PFSK-1 (cell line): ENCODE results near the gene FRMD3.

Experiments used
- FOXP2 ChIP-seq: optimal IDR thresholded peaks from 2 replicates; pipeline ENCODE3; 2011; ENCODE audit warnings: borderline replicate concordance, control low read depth, inconsistent platforms; ENCODE audit not compliant: insufficient read depth; ENCODE audit errors: extremely low read length, extremely low read depth
- POLR2AphosphoS5 ChIP-seq: IDR thresholded peaks from 2 replicates; pipeline ENCODE4 v1.6.1; 2012; ENCODE audit warnings: low read depth, mild to moderate bottlenecking, control low read depth, low read length, moderate library complexity
- SIN3A ChIP-seq: IDR thresholded peaks from 2 replicates; pipeline ENCODE4 v1.6.1; 2012; ENCODE audit warnings: mild to moderate bottlenecking, low read length, moderate library complexity, borderline replicate concordance; ENCODE audit not compliant: insufficient read depth
- TAF1 ChIP-seq: IDR thresholded peaks from 2 replicates; pipeline ENCODE4 v1.6.1; 2012; ENCODE audit warnings: low read length, control low read depth, borderline replicate concordance; ENCODE audit not compliant: insufficient read depth
- TF ChIP-seq, protein P1 (sequence below), 2 experiments: IDR thresholded peaks; 2 replicates each; pipeline versions ENCODE4 v1.6.1 to v1.8.0; 2011 to 2012; ENCODE audit warnings: low read depth in 2 of 2, low read length in 2 of 2, control low read depth in 1 of 2, inconsistent platforms in 1 of 2, mild to moderate bottlenecking in 1 of 2, moderate library complexity in 1 of 2; ENCODE audit not compliant: insufficient read depth in 1 of 2

Gene FRMD3

DNA sequence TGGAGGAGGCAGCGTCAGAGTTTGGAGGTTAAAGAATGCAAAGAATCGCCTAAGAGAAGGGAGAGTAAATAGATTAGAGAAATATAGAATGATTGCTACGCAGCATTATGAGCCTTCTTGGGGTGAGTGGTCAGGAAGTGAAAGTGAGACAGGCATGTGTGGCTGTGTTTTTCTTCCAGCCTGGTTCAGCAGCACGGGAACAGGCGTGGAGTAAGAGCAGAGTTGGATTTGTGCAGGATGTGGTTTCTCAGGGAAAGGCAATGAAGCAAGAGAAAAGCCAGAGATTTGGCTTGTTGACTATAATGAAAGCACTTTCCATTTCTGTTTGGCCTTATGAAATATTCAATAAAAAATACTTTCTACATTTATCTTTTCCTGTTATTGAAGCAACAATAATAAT, 34.3 kb upstream of the FRMD3 start:
- TF ChIP-seq FOXP2 = no peak
- TF ChIP-seq POLR2AphosphoS5 = no peak
- TF ChIP-seq, protein P1, sequence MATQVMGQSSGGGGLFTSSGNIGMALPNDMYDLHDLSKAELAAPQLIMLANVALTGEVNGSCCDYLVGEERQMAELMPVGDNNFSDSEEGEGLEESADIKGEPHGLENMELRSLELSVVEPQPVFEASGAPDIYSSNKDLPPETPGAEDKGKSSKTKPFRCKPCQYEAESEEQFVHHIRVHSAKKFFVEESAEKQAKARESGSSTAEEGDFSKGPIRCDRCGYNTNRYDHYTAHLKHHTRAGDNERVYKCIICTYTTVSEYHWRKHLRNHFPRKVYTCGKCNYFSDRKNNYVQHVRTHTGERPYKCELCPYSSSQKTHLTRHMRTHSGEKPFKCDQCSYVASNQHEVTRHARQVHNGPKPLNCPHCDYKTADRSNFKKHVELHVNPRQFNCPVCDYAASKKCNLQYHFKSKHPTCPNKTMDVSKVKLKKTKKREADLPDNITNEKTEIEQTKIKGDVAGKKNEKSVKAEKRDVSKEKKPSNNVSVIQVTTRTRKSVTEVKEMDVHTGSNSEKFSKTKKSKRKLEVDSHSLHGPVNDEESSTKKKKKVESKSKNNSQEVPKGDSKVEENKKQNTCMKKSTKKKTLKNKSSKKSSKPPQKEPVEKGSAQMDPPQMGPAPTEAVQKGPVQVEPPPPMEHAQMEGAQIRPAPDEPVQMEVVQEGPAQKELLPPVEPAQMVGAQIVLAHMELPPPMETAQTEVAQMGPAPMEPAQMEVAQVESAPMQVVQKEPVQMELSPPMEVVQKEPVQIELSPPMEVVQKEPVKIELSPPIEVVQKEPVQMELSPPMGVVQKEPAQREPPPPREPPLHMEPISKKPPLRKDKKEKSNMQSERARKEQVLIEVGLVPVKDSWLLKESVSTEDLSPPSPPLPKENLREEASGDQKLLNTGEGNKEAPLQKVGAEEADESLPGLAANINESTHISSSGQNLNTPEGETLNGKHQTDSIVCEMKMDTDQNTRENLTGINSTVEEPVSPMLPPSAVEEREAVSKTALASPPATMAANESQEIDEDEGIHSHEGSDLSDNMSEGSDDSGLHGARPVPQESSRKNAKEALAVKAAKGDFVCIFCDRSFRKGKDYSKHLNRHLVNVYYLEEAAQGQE (IDR thresholded peaks at IDR 0.05; ENCODE audit: insufficient read depth in 1 of 2, low read depth in 2 of 2, low read length in 2 of 2) = no peak
- no peak for TF ChIP-seq TAF1
- no peak for TF ChIP-seq SIN3A

DNA sequence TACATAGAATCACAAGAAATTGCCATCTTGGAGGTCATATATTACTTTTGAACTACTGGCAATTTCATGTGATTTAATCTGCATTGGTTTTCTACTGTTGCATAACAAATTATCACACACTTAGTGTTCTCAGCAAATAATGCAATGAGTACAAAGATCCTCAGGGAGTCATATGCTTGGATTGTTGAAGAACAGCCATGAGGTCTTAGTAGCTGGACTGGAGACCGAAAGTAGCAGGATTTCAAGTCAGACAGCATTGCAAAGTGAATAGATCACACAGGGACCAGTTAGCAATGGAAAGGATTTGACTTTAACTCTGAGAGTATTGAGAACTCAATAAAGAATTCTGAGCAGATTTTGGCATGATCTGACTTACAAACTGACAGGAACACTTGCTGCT, 32.2 kb upstream of the FRMD3 start:
- TF ChIP-seq FOXP2 (no peak), POLR2AphosphoS5 (no peak), TAF1 (no peak), SIN3A (no peak)

DNA sequence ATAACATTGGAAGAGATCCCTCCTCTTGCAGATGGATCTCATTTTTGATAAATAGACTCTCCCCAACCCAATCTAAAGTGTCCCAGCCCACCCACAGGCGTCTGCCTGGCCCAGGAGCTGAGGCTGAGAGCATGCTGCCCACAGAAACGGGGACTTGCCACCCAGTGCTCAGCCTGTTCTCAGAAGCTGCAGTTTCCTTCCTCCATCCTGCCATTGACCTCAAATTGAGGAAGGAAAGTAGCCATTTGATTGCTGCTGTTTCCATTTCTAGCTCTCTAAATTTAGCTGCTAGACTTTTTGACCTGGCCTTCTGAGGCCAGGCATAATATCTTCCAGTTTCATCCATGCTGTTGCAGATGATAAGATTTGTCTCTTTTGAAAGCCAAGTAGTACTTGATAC, 31.1 kb upstream of the FRMD3 start:
- TF ChIP-seq TAF1 (no peak), FOXP2 (no peak), SIN3A (no peak), POLR2AphosphoS5 (no peak)
- TF ChIP-seq, protein P1 (IDR thresholded peaks at IDR 0.05; ENCODE audit: insufficient read depth in 1 of 2, low read depth in 2 of 2, low read length in 2 of 2) = no peak

DNA sequence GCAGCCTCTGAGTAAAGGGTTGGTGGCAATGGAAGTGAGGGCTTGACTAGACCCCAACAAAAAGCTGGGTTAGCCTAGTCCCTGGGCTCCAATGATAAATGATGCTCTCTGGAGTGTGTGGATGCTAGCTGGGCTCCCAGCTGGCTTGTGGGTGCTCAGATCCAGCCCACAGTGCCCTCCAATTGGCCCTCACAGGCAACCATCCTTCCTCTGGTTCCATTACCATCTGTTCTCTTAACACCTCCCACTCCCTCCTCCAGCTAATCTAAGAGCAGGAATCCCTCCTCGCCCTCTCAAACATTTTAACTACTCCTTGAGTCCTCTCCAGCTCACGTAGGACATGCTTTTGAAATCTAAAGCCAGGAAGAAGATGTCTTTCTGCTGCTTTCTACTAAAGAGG, 25.2 kb upstream of the FRMD3 start:
- no peak for TF ChIP-seq SIN3A
- no peak for TF ChIP-seq TAF1

DNA sequence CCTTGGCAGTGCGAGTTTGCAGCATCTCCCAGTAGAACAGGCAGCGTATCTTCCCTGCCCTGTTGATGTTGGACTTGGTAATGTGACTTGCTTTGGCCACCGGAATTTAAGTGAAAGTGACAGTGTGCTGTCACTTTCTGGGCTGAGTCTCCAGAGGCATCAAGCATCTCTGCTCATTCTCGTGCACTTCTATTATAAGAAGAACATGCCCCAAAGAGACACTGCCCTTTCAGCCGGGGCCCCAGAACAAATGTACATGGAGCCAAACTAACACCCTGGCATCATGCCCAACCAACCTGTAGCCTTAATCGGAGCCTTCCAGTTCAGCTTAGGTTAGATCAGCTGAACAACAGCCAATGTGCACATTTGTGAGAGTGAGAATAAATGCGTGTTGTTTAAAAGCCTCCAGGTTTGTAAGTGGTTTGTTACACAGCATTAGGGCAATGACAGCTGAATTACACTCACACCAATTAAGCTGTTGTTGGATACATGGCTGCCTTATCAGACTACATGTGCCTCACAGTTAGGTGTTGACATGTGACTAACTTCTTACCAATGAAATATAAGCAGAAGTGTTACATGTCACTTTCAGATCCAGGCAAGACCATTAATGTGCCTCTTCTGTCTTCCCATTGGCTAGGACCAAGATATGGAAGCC, 22.1 kb upstream of the FRMD3 start:
- no peak for TF ChIP-seq FOXP2
- TF ChIP-seq, protein P1 (IDR thresholded peaks at IDR 0.05; ENCODE audit: insufficient read depth in 1 of 2, low read depth in 2 of 2, low read length in 2 of 2) = no peak
- TF ChIP-seq TAF1 = no peak
- TF ChIP-seq SIN3A = no peak
- TF ChIP-seq POLR2AphosphoS5 = no peak

DNA sequence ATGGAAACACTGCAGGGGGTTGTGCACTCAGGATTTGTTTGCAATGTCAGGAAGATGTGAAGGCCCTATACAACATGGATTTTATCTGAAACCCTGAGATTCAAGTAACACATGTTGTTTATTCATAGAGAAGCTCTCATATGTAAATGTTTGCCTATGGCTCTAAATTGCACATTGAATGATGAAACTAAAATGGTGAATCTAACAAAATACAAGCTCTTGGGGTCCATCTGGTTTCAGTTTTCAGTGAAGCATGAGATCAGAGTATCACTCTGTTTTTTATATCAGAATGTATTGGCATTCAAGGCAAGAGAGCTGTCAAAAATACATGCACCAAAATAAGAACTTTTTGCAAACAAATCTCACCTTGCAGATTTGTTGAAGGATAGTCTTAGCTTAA, 19.6 kb upstream of the FRMD3 start:
- TF ChIP-seq TAF1 (no peak), SIN3A (no peak), FOXP2 (no peak), POLR2AphosphoS5 (no peak)
- TF ChIP-seq, protein P1 (IDR thresholded peaks at IDR 0.05; ENCODE audit: insufficient read depth in 1 of 2, low read depth in 2 of 2, low read length in 2 of 2) = no peak
